ENCODE results near the gene CRACR2B. TPM values are rescaled to one million over a fixed set of nuclear protein-coding genes. Genes with fewer than 3 reads are reported as not detected.

Gene CRACR2B
- total and polyA plus RNA-seq, 2 of the 13 experiments (the other 11 are each of a cell fraction or from before 2014, with no cell fraction given): 14.9 to 21.0 TPM

DNA sequence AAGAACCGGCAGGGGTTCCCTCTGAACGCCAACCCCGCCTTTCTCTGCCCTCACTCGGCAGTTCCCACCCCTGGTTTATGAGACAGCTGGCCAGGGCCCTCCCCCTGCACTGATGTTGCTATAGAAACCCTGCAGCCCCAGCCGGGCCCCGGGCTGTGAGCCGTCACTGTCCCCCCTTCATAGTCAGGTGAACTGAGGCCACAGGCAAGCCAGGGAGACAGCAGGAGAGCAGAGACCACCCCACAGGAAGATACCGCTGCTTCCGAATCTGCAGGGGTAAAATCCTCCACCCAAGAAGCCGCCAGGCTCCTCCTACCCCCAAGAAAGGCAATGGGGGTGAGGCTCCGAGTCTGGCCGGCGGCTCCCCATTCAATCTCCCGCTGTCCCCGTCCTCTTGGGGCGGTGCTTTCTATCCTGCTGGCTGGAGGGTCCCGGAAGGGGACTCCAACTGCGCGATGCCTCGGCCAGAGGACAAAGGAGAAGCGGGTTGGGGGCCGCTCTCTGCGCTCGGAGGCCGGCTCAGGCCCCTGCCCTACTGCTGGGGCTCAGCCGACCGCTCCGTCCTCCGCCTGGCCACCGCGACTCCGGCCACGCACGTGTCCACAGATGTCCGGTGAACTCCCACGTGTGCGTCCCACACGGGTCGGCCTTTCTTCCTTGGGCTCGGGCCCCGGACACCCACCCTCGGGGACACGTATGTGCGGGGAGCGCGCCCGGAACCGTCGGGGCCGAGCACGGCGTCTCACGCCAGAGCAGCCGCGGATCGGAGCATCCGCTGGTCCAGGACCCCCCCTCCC is 30.2 kb upstream of the CRACR2B start (continued):
- TF ChIP-seq, protein P1, sequence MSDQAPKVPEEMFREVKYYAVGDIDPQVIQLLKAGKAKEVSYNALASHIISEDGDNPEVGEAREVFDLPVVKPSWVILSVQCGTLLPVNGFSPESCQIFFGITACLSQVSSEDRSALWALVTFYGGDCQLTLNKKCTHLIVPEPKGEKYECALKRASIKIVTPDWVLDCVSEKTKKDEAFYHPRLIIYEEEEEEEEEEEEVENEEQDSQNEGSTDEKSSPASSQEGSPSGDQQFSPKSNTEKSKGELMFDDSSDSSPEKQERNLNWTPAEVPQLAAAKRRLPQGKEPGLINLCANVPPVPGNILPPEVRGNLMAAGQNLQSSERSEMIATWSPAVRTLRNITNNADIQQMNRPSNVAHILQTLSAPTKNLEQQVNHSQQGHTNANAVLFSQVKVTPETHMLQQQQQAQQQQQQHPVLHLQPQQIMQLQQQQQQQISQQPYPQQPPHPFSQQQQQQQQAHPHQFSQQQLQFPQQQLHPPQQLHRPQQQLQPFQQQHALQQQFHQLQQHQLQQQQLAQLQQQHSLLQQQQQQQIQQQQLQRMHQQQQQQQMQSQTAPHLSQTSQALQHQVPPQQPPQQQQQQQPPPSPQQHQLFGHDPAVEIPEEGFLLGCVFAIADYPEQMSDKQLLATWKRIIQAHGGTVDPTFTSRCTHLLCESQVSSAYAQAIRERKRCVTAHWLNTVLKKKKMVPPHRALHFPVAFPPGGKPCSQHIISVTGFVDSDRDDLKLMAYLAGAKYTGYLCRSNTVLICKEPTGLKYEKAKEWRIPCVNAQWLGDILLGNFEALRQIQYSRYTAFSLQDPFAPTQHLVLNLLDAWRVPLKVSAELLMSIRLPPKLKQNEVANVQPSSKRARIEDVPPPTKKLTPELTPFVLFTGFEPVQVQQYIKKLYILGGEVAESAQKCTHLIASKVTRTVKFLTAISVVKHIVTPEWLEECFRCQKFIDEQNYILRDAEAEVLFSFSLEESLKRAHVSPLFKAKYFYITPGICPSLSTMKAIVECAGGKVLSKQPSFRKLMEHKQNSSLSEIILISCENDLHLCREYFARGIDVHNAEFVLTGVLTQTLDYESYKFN (CRISPR knock-in tag; conservative IDR thresholded peaks at IDR 0.05): peak; percentile 13; the same call in 1 of the 2 replicates
- TF ChIP-seq, protein P2, sequence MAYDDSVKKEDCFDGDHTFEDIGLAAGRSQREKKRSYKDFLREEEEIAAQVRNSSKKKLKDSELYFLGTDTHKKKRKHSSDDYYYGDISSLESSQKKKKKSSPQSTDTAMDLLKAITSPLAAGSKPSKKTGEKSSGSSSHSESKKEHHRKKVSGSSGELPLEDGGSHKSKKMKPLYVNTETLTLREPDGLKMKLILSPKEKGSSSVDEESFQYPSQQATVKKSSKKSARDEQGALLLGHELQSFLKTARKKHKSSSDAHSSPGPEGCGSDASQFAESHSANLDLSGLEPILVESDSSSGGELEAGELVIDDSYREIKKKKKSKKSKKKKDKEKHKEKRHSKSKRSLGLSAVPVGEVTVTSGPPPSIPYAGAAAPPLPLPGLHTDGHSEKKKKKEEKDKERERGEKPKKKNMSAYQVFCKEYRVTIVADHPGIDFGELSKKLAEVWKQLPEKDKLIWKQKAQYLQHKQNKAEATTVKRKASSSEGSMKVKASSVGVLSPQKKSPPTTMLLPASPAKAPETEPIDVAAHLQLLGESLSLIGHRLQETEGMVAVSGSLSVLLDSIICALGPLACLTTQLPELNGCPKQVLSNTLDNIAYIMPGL (CRISPR knock-in tag; IDR thresholded peaks at IDR 0.05; ENCODE audit: borderline replicate concordance in 1 of 2, low read depth in 1 of 2): peak in 1 of 2 experiments; percentile 70; a peak in 3 of 4 replicates
- TF ChIP-seq ZNF333 (CRISPR knock-in tag; IDR thresholded peaks at IDR 0.05; ENCODE audit: borderline replicate concordance) (no peak), TP53 (CRISPR knock-in tag; conservative IDR thresholded peaks at IDR 0.05) (no peak), ZNF552 (CRISPR knock-in tag; IDR thresholded peaks at IDR 0.05; ENCODE audit: borderline replicate concordance) (0 out of 2 replicates have a peak, but pooled peaks have one; percentile 51), KDM2A (CRISPR knock-in tag; IDR thresholded peaks at IDR 0.05; ENCODE audit: borderline replicate concordance, low read depth) (peak; percentile 95), ZNF614 (CRISPR knock-in tag; IDR thresholded peaks at IDR 0.05; ENCODE audit: borderline replicate concordance) (peak; percentile 4; the same call in 1 of the 2 replicates), REL (CRISPR knock-in tag; conservative IDR thresholded peaks at IDR 0.05) (no peak), NFE2L1 (CRISPR knock-in tag; IDR thresholded peaks at IDR 0.05; ENCODE audit: borderline replicate concordance) (no peak), KDM3A (CRISPR knock-in tag; IDR thresholded peaks at IDR 0.05; ENCODE audit: low read depth) (0 out of 2 replicates have a peak, but pooled peaks have one; percentile 58), PHF5A (CRISPR knock-in tag; IDR thresholded peaks at IDR 0.05; ENCODE audit: low read depth, unreplicated experiment) (no peak), MAZ (IDR thresholded peaks at IDR 0.05; ENCODE audit: borderline replicate concordance, low read depth, low read length) (no peak), MAZ (CRISPR knock-in tag; IDR thresholded peaks at IDR 0.05; ENCODE audit: low read depth) (no peak)
- TF ChIP-seq, protein P3, sequence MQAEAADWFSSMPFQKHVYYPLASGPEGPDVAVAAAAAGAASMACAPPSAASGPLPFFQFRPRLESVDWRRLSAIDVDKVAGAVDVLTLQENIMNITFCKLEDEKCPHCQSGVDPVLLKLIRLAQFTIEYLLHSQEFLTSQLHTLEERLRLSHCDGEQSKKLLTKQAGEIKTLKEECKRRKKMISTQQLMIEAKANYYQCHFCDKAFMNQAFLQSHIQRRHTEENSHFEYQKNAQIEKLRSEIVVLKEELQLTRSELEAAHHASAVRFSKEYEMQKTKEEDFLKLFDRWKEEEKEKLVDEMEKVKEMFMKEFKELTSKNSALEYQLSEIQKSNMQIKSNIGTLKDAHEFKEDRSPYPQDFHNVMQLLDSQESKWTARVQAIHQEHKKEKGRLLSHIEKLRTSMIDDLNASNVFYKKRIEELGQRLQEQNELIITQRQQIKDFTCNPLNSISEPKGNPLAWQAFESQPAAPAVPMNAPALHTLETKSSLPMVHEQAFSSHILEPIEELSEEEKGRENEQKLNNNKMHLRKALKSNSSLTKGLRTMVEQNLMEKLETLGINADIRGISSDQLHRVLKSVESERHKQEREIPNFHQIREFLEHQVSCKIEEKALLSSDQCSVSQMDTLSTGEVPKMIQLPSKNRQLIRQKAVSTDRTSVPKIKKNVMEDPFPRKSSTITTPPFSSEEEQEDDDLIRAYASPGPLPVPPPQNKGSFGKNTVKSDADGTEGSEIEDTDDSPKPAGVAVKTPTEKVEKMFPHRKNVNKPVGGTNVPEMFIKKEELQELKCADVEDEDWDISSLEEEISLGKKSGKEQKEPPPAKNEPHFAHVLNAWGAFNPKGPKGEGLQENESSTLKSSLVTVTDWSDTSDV (CRISPR knock-in tag; IDR thresholded peaks at IDR 0.05): peak; percentile 88
- TF ChIP-seq, protein P4, sequence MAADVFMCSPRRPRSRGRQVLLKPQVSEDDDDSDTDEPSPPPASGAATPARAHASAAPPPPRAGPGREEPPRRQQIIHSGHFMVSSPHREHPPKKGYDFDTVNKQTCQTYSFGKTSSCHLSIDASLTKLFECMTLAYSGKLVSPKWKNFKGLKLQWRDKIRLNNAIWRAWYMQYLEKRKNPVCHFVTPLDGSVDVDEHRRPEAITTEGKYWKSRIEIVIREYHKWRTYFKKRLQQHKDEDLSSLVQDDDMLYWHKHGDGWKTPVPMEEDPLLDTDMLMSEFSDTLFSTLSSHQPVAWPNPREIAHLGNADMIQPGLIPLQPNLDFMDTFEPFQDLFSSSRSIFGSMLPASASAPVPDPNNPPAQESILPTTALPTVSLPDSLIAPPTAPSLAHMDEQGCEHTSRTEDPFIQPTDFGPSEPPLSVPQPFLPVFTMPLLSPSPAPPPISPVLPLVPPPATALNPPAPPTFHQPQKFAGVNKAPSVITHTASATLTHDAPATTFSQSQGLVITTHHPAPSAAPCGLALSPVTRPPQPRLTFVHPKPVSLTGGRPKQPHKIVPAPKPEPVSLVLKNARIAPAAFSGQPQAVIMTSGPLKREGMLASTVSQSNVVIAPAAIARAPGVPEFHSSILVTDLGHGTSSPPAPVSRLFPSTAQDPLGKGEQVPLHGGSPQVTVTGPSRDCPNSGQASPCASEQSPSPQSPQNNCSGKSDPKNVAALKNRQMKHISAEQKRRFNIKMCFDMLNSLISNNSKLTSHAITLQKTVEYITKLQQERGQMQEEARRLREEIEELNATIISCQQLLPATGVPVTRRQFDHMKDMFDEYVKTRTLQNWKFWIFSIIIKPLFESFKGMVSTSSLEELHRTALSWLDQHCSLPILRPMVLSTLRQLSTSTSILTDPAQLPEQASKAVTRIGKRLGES (CRISPR knock-in tag; IDR thresholded peaks at IDR 0.05; ENCODE audit: borderline replicate concordance): no peak

All from HepG2 (cell line).